ENCODE results near the gene ST3GAL3.

- no peak for TF ChIP-seq NFRKB (IDR thresholded peaks at IDR 0.05)
- no peak for TF ChIP-seq POLR2A (IDR thresholded peaks at IDR 0.05; ENCODE audit: insufficient read depth in 1 of 2, low read depth in 2 of 2, low read length in 2 of 2)
- TF ChIP-seq JUN (CRISPR knock-in tag; IDR thresholded peaks at IDR 0.05), result no peak
Measured at GRCh38 chr1:43688594-43689000, 18.7 kb upstream of the ST3GAL3 start.

All from HepG2 (cell line).